GM23248 (cell line): ENCODE measurements around the gene UGT2B15. TPM values are rescaled to one million over a fixed set of nuclear protein-coding genes. Genes with fewer than 3 reads are reported as not detected.
"Not testable (repeated sequence)": the region's sequence is repeated elsewhere in the genome, so short reads cannot be mapped to it uniquely, and the experiment has no call there.

Source experiments
- DNase-seq: peaks from one replicate; pipeline ENCODE4 v3.0.0-alpha.2; 2015
- H2AFZ ChIP-seq: fragments of 200-600 bp; sonication (generic); 2 replicates; pipeline ENCODE4 v1.6.1; 2016; ENCODE audit warnings: antibody characterized with exemption
- H3F3A ChIP-seq: fragments of 200-600 bp; sonication (generic); 2 replicates; pipeline ENCODE4 v1.6.1; 2016; ENCODE audit warnings: mild to moderate bottlenecking, antibody characterized with exemption, mixed run types; ENCODE audit not compliant: insufficient read depth
- H3K27ac ChIP-seq: fragments of 200-600 bp; sonication (generic); 2 replicates; pipeline ENCODE4 v1.5.1; 2016; ENCODE audit warnings: mild to moderate bottlenecking
- H3K27me3 ChIP-seq: fragments of 200-600 bp; sonication (generic); replicated peaks from 2 replicates; pipeline ENCODE4 v1.6.1; 2016; ENCODE audit warnings: mild to moderate bottlenecking; ENCODE audit not compliant: insufficient read depth
- H3K36me3 ChIP-seq: fragments of 200-600 bp; sonication (generic); 2 replicates; pipeline ENCODE4 v1.6.1; 2016; ENCODE audit warnings: low read depth, mild to moderate bottlenecking
- H3K4me1 ChIP-seq: fragments of 200-600 bp; sonication (generic); 2 replicates; pipeline ENCODE4 v1.6.1; 2016; ENCODE audit warnings: mild to moderate bottlenecking; ENCODE audit not compliant: insufficient read depth
- H3K4me2 ChIP-seq: fragments of 200-600 bp; sonication (generic); one replicate; pipeline ENCODE4 v1.6.1; 2016; ENCODE audit warnings: mild to moderate bottlenecking; ENCODE audit not compliant: unreplicated experiment
- H3K4me3 ChIP-seq: fragments of 200-600 bp; sonication (generic); 2 replicates; pipeline ENCODE4 v1.5.1; 2016; ENCODE audit warnings: mild to moderate bottlenecking
- H3K79me2 ChIP-seq: fragments of 200-600 bp; sonication (generic); 2 replicates; pipeline ENCODE4 v1.6.1; 2016; ENCODE audit warnings: mild to moderate bottlenecking; ENCODE audit not compliant: insufficient read depth
- H3K9ac ChIP-seq: fragments of 200-600 bp; sonication (generic); 2 replicates; pipeline ENCODE4 v1.6.1; 2016; ENCODE audit warnings: mild to moderate bottlenecking
- H3K9me2 ChIP-seq: fragments of 200-600 bp; sonication (generic); 2 replicates; pipeline ENCODE4 v1.6.1; 2016; ENCODE audit warnings: mixed run types, mild to moderate bottlenecking, moderate library complexity; ENCODE audit not compliant: insufficient read depth
- H3K9me3 ChIP-seq: fragments of 200-600 bp; sonication (generic); one replicate; pipeline ENCODE4 v1.6.1; 2017; ENCODE audit warnings: low read depth
- H4K20me1 ChIP-seq: fragments of 200-600 bp; sonication (generic); 2 replicates; pipeline ENCODE4 v1.6.0; 2016; ENCODE audit not compliant: insufficient read depth
- EZH2 ChIP-seq: fragments of 200-600 bp; sonication (generic); IDR thresholded peaks from 2 replicates; pipeline ENCODE4 v1.6.1; 2018; ENCODE audit warnings: antibody characterized with exemption, mild to moderate bottlenecking; ENCODE audit not compliant: insufficient read depth, poor library complexity, severe bottlenecking
- EZH2phosphoT487 ChIP-seq: fragments of 200-600 bp; sonication (generic); IDR thresholded peaks from 2 replicates; pipeline ENCODE4 v1.6.1; 2018; ENCODE audit warnings: antibody characterized with exemption, moderate library complexity, mild to moderate bottlenecking, low read depth; ENCODE audit not compliant: insufficient read depth
- WGBS, 2 experiments: methylation state at CpG; one replicate each; pipeline ENCODE4 v1.1.6; 2015 to 2017; ENCODE audit warnings: low lambda C conversion rate in 2 of 2, low coverage in 1 of 2; ENCODE audit errors: missing lambda C conversion rate in 2 of 2; 5-methylcytosine and 5-hydroxymethylcytosine counted together
- in situ Hi-C: fragments of 300-500 bp; cut with MboI; formaldehyde crosslinking; loops from 2 replicates; pipeline ENCODE4 v1.15.0; 2020
- polyA plus RNA-seq: library from polyadenylated mRNA; unstranded; fragments of >200 nt; fragmentation: Nextera tagmentation; extraction: Ambion mirVana; gene quantifications from 2 replicates; pipeline ENCODE4 v1.2.1, GENCODE V29; 2016
- total RNA-seq: library from RNA; depleted of rRNA; stranded (reverse); fragments of >200 nt; shearing (Covaris generic); gene quantifications from 2 replicates; pipeline ENCODE4 v1.2.3, GENCODE V29; 2014

The UGT2B15 gene
- total and polyA plus RNA-seq, 2 experiments from 2014 or later = not detected

DNA sequence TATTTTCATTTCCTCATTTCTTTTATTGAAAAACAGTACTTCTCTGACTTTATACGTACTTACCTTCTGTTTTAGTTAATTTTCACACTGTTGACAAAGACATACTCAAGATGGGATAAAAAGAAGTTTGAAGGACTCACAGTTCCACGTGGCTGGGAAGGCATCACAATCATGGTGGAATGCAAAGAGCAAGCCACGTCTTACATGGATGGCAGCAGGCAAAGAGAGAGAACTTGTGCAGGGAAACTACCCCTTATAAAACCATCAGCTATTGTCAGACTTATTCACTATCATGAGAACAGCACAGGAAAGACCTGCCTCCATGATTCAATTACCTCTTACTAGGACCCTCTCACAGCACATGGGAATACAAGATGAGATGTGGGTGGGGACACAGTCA, 20.7 kb upstream of the UGT2B15 start:
- Histone ChIP-seq H2AFZ (no peak overlapping the region), H3K9me2 (no peaks in the 10 kb centered on the region), H4K20me1 (no peaks in the 10 kb centered on the region), H3K4me1 (no peaks in the 10 kb centered on the region), H3K79me2 (no peaks in the 10 kb centered on the region), H3K9ac (no peak overlapping the region), H3F3A (no peaks in the 10 kb centered on the region), H3K9me3 (no peaks in the 10 kb centered on the region), H3K4me2 (no peak overlapping the region), H3K27ac (no peak overlapping the region), H3K36me3 (no peaks in the 10 kb centered on the region), H3K4me3 (no peak overlapping the region), H3K27me3 (no peaks in the 10 kb centered on the region)
- DNase-seq = no peak
- in situ Hi-C loops = no loop called here
- TF ChIP-seq EZH2phosphoT487 (no peak), EZH2 (no peak)
- 6 to 7% methylated on average over 3 of the region's 3 CpGs for WGBS, 2 experiments

DNA sequence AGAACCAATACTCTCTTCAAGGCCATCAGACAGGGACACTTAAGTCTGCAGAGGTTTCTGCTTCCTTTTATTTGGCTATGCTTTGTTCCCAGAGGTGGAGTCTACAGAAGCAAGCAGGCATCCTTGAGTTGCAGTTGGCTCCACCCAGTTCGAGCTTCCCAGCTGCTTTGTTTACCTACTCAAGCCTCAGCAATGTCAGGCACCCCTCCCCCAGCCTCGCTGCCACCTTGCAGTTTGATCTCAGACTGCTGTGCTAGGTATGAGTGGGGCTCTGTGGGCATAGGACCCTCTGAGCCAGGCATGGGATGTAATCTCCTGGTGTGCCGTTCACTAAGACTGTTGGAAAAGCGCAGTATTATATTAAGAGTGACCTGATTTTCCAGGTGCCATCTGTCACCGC, 12.6 kb upstream of the UGT2B15 start:
- TF ChIP-seq EZH2phosphoT487 (no peak), EZH2 (no peak)
- H3K4me1 ChIP-seq = no peaks in the 10 kb centered on the region
- H3K4me2 ChIP-seq = no peak overlapping the region
- in situ Hi-C loops = no loop called here
- no peaks in the 10 kb centered on the region for H3K36me3 ChIP-seq
- DNase-seq = no peak
- no peaks in the 10 kb centered on the region for H3K79me2 ChIP-seq
- no peak overlapping the region for H3K9ac ChIP-seq
- H3K9me3 ChIP-seq = no peaks in the 10 kb centered on the region
- H3K4me3 ChIP-seq = no peak overlapping the region
- H3K9me2 ChIP-seq = no peaks in the 10 kb centered on the region
- no peak overlapping the region for H3K27ac ChIP-seq
- H3F3A ChIP-seq = no peaks in the 10 kb centered on the region
- no peaks in the 10 kb centered on the region for H4K20me1 ChIP-seq
- no peak overlapping the region for H2AFZ ChIP-seq
- WGBS, 2 experiments = 22 to 30% methylated on average over 5 of the region's 5 CpGs
- H3K27me3 ChIP-seq = no peaks in the 10 kb centered on the region

DNA sequence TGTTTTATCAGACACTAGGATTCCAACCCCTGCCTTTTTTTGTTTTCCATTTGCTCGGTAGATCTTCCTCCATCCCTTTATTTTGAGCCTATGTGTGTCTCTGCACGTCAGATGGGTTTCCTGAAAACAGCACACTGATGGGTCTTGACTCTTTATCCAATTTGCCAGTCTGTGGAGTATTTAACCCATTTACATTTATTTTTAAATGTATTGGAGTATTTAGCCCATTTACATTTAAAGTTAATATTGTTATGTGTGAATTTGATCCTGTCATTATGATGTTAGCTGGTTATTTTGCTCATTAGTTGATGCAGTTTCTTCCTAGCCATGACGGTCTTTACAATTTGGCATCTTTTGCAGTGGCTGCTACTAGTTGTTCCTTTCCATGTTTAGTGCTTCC, 10.8 kb upstream of the UGT2B15 start:
- H3K79me2 ChIP-seq, H3K9me3 ChIP-seq, DNase-seq, H3K9ac ChIP-seq, H3K36me3 ChIP-seq, H3K4me2 ChIP-seq, H3F3A ChIP-seq, H3K27ac ChIP-seq, H3K4me3 ChIP-seq, H4K20me1 ChIP-seq, H3K4me1 ChIP-seq, H3K27me3 ChIP-seq, H2AFZ ChIP-seq, in situ Hi-C loops, H3K9me2 ChIP-seq: not testable (repeated sequence)
- WGBS, 2 experiments = 27 to 28% methylated on average over 3 of the region's 3 CpGs

DNA sequence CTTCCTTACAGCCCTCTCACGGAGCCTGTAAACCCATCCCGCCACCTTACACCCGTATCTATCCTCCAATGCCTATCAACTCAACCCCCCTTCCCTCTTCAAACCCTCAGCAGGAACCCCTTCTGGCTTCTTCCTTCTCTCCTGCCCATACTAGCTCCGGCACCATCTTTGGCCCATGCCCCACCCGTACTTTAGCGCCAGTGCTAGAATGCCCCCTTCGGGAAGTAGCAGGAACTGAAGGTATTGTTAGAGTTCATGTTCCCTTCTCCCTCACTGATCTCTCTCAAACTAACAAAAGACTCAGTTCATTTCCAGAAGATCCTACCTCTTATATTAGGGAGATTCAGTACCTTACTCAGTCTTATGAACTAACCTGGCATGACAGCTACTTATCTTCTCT, 2.7 kb upstream of the UGT2B15 start:
- 50 to 54% methylated on average over 7 of the region's 7 CpGs for WGBS, 2 experiments
- in situ Hi-C loops = no loop called here
- TF ChIP-seq EZH2phosphoT487 = no peak
- no peak for TF ChIP-seq EZH2

DNA sequence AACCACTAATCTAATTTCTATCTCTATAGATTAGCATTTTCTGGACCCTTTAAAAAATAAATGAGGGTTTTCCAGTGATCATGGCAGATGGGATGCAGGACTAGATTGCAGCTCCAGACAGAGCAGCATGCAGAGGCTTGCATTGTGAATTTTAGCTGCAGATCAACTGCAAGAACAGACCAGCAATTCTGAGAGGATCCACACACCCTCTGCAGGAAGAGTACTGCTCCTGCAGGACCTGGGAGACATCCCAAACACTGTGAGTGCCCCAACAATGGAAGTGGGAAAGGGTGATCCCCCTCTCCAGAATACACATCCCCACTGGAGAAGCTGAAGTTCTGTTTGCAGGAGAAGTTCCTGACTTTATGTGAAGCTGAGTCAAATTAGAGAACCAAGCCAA, 765 bp upstream of the UGT2B15 start:
- H3K4me2 ChIP-seq, H3K4me1 ChIP-seq, H3K36me3 ChIP-seq, H3K9ac ChIP-seq, H3K4me3 ChIP-seq, in situ Hi-C loops, H3K9me2 ChIP-seq, H2AFZ ChIP-seq, H3K27ac ChIP-seq, H3K27me3 ChIP-seq, H3K79me2 ChIP-seq, H3F3A ChIP-seq, H3K9me3 ChIP-seq, H4K20me1 ChIP-seq, DNase-seq: not testable (repeated sequence)

More for the DNA sequence above, 2.7 kb upstream of the UGT2B15 start:
- DNase-seq = no peak
- Histone ChIP-seq H3K27ac (no peak overlapping the region), H2AFZ (no peak overlapping the region), H3K27me3 (no peaks in the 10 kb centered on the region), H3K4me3 (no peak overlapping the region), H3K36me3 (no peaks in the 10 kb centered on the region), H3K4me2 (no peak overlapping the region), H4K20me1 (no peaks in the 10 kb centered on the region), H3K9me2 (no peaks in the 10 kb centered on the region), H3K4me1 (no peaks in the 10 kb centered on the region), H3F3A (no peaks in the 10 kb centered on the region), H3K9me3 (no peaks in the 10 kb centered on the region), H3K79me2 (no peaks in the 10 kb centered on the region), H3K9ac (no peak overlapping the region)

DNA sequence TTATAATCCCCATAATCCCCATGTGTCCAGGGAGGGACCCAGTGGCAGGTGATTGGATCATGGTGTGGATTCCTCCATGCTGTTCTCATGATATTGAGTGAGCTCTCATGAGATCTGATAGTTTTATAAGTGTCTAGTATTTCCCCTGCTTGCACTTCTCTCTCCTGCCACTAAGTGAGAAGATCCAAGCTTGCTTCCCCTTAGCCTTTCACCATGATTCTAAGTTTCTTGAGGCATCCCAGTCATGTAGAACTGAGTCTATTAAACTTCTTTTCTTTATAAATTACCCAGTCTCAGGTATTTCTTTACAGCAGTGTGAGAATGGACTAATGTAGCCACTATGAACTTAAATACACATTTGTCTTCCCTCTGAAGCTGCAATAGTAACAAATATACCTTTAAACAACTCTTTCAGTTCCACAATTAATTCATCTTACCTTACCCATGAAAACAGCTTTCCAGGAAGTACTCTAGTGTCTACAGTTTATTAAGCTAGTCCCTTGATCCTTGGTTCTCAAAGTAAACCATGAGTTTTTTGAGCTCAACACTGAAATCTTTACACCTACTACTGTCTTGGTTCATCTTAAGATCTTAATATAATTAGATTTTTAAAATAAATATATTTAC, 1.8 kb downstream of the UGT2B15 start:
- H3F3A ChIP-seq, H3K36me3 ChIP-seq, DNase-seq, H3K9ac ChIP-seq, H3K9me2 ChIP-seq, in situ Hi-C loops, H3K9me3 ChIP-seq, H3K79me2 ChIP-seq, H3K27me3 ChIP-seq, H3K27ac ChIP-seq, H3K4me3 ChIP-seq, H4K20me1 ChIP-seq, H3K4me1 ChIP-seq, H3K4me2 ChIP-seq, H2AFZ ChIP-seq: not testable (repeated sequence)

DNA sequence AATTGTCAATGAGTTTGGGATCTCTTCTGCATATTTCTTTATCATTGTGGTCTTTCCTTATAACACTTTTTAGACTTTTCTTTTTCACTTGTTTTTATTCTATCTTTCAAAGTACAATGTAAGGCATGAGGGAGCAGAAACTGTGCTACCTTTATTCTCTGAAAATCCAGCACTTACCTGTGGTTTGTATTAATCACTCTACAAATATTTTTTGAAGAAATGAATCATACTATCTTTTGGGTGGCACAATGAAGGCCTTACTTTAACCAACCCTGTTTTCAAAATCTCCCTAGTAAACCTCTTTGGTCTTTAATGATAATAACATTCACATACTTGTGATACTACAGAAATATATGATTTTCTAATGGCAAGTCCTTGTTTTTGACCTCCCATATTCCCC, 2.9 kb downstream of the UGT2B15 start:
- H3K4me3 ChIP-seq, H3K27me3 ChIP-seq, H3K36me3 ChIP-seq, H3K9me3 ChIP-seq, H3K4me2 ChIP-seq, H3K9ac ChIP-seq, H3K79me2 ChIP-seq, H4K20me1 ChIP-seq, H3K27ac ChIP-seq, in situ Hi-C loops, H3K9me2 ChIP-seq, H3K4me1 ChIP-seq, DNase-seq, H3F3A ChIP-seq, H2AFZ ChIP-seq: not testable (repeated sequence)
